OCI-M2 (cell line): ENCODE data around the gene ANKMY1.

Source experiments
- DNase-seq: peaks from one replicate; lab custom pipeline; 2025; ENCODE audit not compliant: unreplicated experiment; lab: John Stamatoyannopoulos, UW

Gene ANKMY1

GRCh38 chr2:240480834-240481623 is 76.8 kb downstream of the ANKMY1 start:
- no peak for DNase-seq

- DNase-seq: no peak
Measured at GRCh38 chr2:240479111-240479501, 78.7 kb downstream of the ANKMY1 start.

- DNase-seq: no peak
Measured at GRCh38 chr2:240478346-240479110, 79.3 kb downstream of the ANKMY1 start.

GRCh38 chr2:240477916-240478315 is 79.9 kb downstream of the ANKMY1 start:
- DNase-seq: no peak

GRCh38 chr2:240473211-240473610 is 84.6 kb downstream of the ANKMY1 start:
- DNase-seq: no peak

- no peak for DNase-seq
Measured at GRCh38 chr2:240472078-240472790, 85.6 kb downstream of the ANKMY1 start.

GRCh38 chr2:240469740-240470139 is 88.0 kb downstream of the ANKMY1 start:
- no peak for DNase-seq

GRCh38 chr2:240469239-240469636 is 88.5 kb downstream of the ANKMY1 start:
- DNase-seq: no peak

- DNase-seq: no peak
Measured at GRCh38 chr2:240468303-240469238, 89.2 kb downstream of the ANKMY1 start.

- no peak for DNase-seq
Measured at GRCh38 chr2:240467659-240468302, 90.0 kb downstream of the ANKMY1 start.

GRCh38 chr2:240467149-240467642 is 90.6 kb downstream of the ANKMY1 start:
- no peak for DNase-seq

- no peak for DNase-seq
Measured at GRCh38 chr2:240466579-240467148, 91.1 kb downstream of the ANKMY1 start.

- DNase-seq: no peak
Measured at GRCh38 chr2:240465765-240466578, 91.8 kb downstream of the ANKMY1 start.

- DNase-seq: no peak
Measured at GRCh38 chr2:240465268-240465764, 92.5 kb downstream of the ANKMY1 start.

- DNase-seq: no peak
Measured at GRCh38 chr2:240464514-240465241, 93.1 kb downstream of the ANKMY1 start.

GRCh38 chr2:240463866-240464481 is 93.8 kb downstream of the ANKMY1 start:
- DNase-seq: no peak

GRCh38 chr2:240463274-240463865 is 94.4 kb downstream of the ANKMY1 start:
- DNase-seq: no peak
